ENCODE data around the gene NCEH1.

- TF ChIP-seq POLR2AphosphoS5 (IDR thresholded peaks at IDR 0.05) (no peak), POLR2A (IDR thresholded peaks at IDR 0.05) (no peak), CTCF (IDR thresholded peaks at IDR 0.05) (no peak), EP300 (IDR thresholded peaks at IDR 0.05) (no peak)
These were observed 92.9 kb downstream of the NCEH1 start for GRCh38 chr3:172617976-172618375.
